Muscle of leg (tissue), 16 donors: ENCODE results near the gene EFCAB5. TPM values are rescaled to one million over a fixed set of nuclear protein-coding genes. Genes with fewer than 3 reads are reported as not detected.
"Not testable (repeated sequence)": the region's sequence is repeated elsewhere in the genome, so short reads cannot be mapped to it uniquely, and the experiment has no call there.

Source experiments
- DNase-seq: peaks from one replicate; pipeline ENCODE4 v3.0.0; 2013
- H3K27ac ChIP-seq: one replicate; pipeline ENCODE4 v1.5.1; 2013; ENCODE audit warnings: mild to moderate bottlenecking, low read length, control low read depth
- H3K27me3 ChIP-seq: one replicate; pipeline ENCODE4 v1.6.1; 2013; ENCODE audit warnings: low read length; ENCODE audit not compliant: control insufficient read depth, insufficient read depth
- H3K36me3 ChIP-seq: one replicate; pipeline ENCODE4 v1.6.1; 2013; ENCODE audit warnings: low read length; ENCODE audit not compliant: control insufficient read depth, insufficient read depth
- H3K4me1 ChIP-seq: one replicate; pipeline ENCODE4 v1.6.1; 2013; ENCODE audit warnings: low read length; ENCODE audit not compliant: control insufficient read depth, insufficient read depth
- H3K4me3 ChIP-seq: one replicate; pipeline ENCODE4 v1.5.1; 2013; ENCODE audit warnings: low read length, control low read depth
- H3K9me3 ChIP-seq: replicated peaks from 2 replicates; pipeline ENCODE4 v1.6.1; 2013; ENCODE audit warnings: low read depth, low read length; ENCODE audit not compliant: control insufficient read depth
- WGBS: methylation state at CpG from one replicate; pipeline ENCODE4 v1.1.5; 2013; ENCODE audit warnings: missing lambda C conversion rate; ENCODE audit not compliant: insufficient coverage; 5-methylcytosine and 5-hydroxymethylcytosine counted together
- long read RNA-seq, 11 donors: transcript quantifications; one replicate each; lab custom pipeline, GENCODE V29; 2026
- polyA plus RNA-seq, 8 donors: library from polyadenylated mRNA; unstranded; fragments of 120-200 nt; gene quantifications; one replicate each; pipeline versions ENCODE4 v1.2.1 to v1.2.3, GENCODE V29; 2013; ENCODE audit warnings: inconsistent platforms in 1 of 8, low replicate concordance in 1 of 8; ENCODE audit not compliant: insufficient read length in 8 of 8, insufficient read depth in 1 of 8
- total RNA-seq: library from RNA; stranded (reverse); fragments of 120-200 nt; gene quantifications from one replicate; pipeline ENCODE4 v1.2.4, GENCODE V29; 2013

EFCAB5 gene
- total RNA-seq (0.62 TPM), polyA plus RNA-seq (1 to 10 TPM in 6 of 8 donors, under 1 TPM in 2; 0.64 to 1.8 (median 1.1) TPM)
- long read RNA-seq, donor 1 = 0 reads
- long read RNA-seq, donor 2 = 0 reads
- long read RNA-seq, donor 3 = 0 reads
- long read RNA-seq, donor 4 = 0 reads
- long read RNA-seq, donor 5 = 0 reads
- long read RNA-seq, donor 6 = 0 reads
- long read RNA-seq, donor 7 = 0 reads
- long read RNA-seq, donor 8 = 0 reads
- long read RNA-seq, donor 9 = 0 reads
- long read RNA-seq, donor 10 = 0 reads
- long read RNA-seq, donor 11 = 0 reads

- no peaks in the 10 kb centered on the region for H3K4me1 ChIP-seq
- H3K4me3 ChIP-seq = no peak within 1 kb of the TSS
- WGBS = no CpG with 5 or more reads among the region's 1 CpG
- H3K36me3 ChIP-seq = no peaks in the 10 kb centered on the region
- DNase-seq = no peak
- no peaks in the 10 kb centered on the region for H3K27me3 ChIP-seq
- H3K9me3 ChIP-seq = no peaks in the 10 kb centered on the region
- no peak within 1 kb of the TSS for H3K27ac ChIP-seq
These were observed at the start of gene EFCAB5 for GRCh38 chr17:29941334-29941733. Gene EFCAB5, plus strand, starts transcription at chr17:29941634. Its CDS starts 163 bp downstream, at chr17:29941797.

DNA sequence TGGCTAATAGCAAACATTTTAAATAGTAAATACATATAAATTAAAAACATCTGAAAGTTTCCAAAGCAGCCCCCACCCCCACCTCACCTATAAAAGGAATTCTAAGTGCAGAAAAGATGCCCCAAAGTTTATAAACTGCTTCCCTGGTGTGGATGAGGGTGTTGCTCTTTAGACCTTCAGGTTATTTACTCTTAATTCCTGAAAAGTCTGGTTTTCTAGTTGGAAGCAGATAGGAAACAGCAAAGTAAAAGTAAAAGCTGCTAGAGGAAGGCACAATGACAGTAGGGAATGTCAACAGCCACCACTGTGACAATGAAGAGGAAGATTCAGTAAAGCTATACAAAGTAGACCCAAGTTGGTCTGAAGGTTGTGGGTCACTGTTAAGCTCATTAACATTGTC is 49.2 kb upstream of the EFCAB5 start:
- no peaks in the 10 kb centered on the region for H3K4me1 ChIP-seq
- H3K36me3 ChIP-seq = no peaks in the 10 kb centered on the region
- H3K4me3 ChIP-seq = no peak overlapping the region
- DNase-seq = no peak
- H3K27ac ChIP-seq = no peak overlapping the region
- no peaks in the 10 kb centered on the region for H3K9me3 ChIP-seq
- H3K27me3 ChIP-seq = no peaks in the 10 kb centered on the region

DNA sequence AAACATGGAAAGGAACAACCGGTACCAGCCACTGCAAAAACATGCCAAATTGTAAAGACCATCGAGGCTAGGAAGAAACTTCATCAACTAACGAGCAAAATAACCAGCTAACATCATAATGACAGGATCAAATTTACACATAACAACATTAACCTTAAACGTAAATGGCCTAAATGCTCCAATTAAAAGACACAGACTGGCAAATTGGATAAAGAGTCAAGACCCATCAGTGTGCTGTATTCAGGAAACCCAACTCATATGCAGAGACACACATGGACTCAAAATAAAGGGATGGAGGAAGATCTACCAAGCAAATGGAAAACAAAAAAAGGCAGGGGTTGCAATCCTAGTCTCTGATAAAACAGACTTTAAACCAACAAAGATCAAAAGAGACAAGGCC is 44.3 kb upstream of the EFCAB5 start:
- H3K4me1 ChIP-seq, DNase-seq, H3K9me3 ChIP-seq, H3K36me3 ChIP-seq, H3K27me3 ChIP-seq, H3K4me3 ChIP-seq, H3K27ac ChIP-seq: not testable (repeated sequence)
- WGBS = no CpG with 5 or more reads among the region's 4 CpGs

- no peaks in the 10 kb centered on the region for H3K4me1 ChIP-seq
These were observed 38.0 kb upstream of the EFCAB5 start for GRCh38 chr17:29903471-29903870.

GRCh38 chr17:29905086-29905878 is 36.2 kb upstream of the EFCAB5 start:
- no peak overlapping the region for H3K27ac ChIP-seq
- 96% methylated on average over 3 of the region's 3 CpGs for WGBS
- no peak overlapping the region for H3K4me3 ChIP-seq
- no peaks in the 10 kb centered on the region for H3K27me3 ChIP-seq
- peaks cover 12% of the 10 kb centered on the region for H3K9me3 ChIP-seq
- no peak for DNase-seq
- H3K36me3 ChIP-seq = no peaks in the 10 kb centered on the region
- H3K4me1 ChIP-seq = no peaks in the 10 kb centered on the region

More at GRCh38 chr17:29903471-29903870, 38.0 kb upstream of the EFCAB5 start:
- no peak overlapping the region for H3K4me3 ChIP-seq
- no peak overlapping the region for H3K27ac ChIP-seq
- no peaks in the 10 kb centered on the region for H3K36me3 ChIP-seq
- DNase-seq = no peak
- H3K9me3 ChIP-seq = peaks cover 12% of the 10 kb centered on the region
- no peaks in the 10 kb centered on the region for H3K27me3 ChIP-seq
- WGBS = no CpG with 5 or more reads among the region's 2 CpGs

- WGBS = 97% methylated on average over 3 of the region's 3 CpGs
- H3K27ac ChIP-seq = no peak overlapping the region
- H3K36me3 ChIP-seq = no peaks in the 10 kb centered on the region
- DNase-seq = no peak
- H3K4me3 ChIP-seq = no peak overlapping the region
- no peaks in the 10 kb centered on the region for H3K4me1 ChIP-seq
- no peaks in the 10 kb centered on the region for H3K27me3 ChIP-seq
- H3K9me3 ChIP-seq = peaks cover 12% of the 10 kb centered on the region
These were observed 35.6 kb upstream of the EFCAB5 start for GRCh38 chr17:29905879-29906167.

DNA sequence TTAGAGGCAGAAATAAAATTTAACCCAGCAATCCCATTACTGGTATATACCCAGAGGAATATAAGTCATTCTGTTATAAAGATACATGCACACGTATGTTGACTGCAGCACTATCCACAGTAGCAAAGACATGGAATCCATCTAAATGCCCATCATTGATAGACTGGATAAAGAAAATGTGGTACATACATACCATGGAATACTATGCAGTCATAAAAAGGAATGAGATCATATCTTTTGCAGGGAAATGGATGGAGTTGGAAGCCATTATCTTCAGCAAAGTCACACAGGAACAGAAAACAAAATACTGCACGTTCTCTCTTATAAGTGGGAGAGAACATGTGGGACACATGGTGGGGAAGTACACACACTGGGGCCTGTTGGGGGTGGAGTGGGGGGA is 34.5 kb upstream of the EFCAB5 start:
- DNase-seq = no peak
- Histone ChIP-seq H3K27ac (no peak overlapping the region), H3K27me3 (no peaks in the 10 kb centered on the region), H3K4me1 (no peaks in the 10 kb centered on the region), H3K4me3 (no peak overlapping the region), H3K36me3 (no peaks in the 10 kb centered on the region), H3K9me3 (peaks cover 12% of the 10 kb centered on the region)
- WGBS = no CpG with 5 or more reads among the region's 2 CpGs

- DNase-seq = no peak
- no CpG with 5 or more reads among the region's 6 CpGs for whole genome bisulfite sequencing
- Histone ChIP-seq H3K9me3 (peaks cover 12% of the 10 kb centered on the region), H3K27me3 (no peaks in the 10 kb centered on the region), H3K27ac (no peak overlapping the region), H3K36me3 (no peaks in the 10 kb centered on the region), H3K4me3 (no peak overlapping the region), H3K4me1 (no peaks in the 10 kb centered on the region)
These were observed 32.0 kb upstream of the EFCAB5 start for GRCh38 chr17:29909236-29910003.

GRCh38 chr17:29911641-29912177 is 29.7 kb upstream of the EFCAB5 start:
- DNase-seq = no peak
- Histone ChIP-seq H3K36me3 (no peaks in the 10 kb centered on the region), H3K27ac (no peak overlapping the region), H3K9me3 (no peaks in the 10 kb centered on the region), H3K4me3 (no peak overlapping the region), H3K4me1 (no peaks in the 10 kb centered on the region), H3K27me3 (no peaks in the 10 kb centered on the region)
